Measurements from ENCODE around the gene TSPAN18.
A peak's percentile ranks its signal among the peaks of the same experiment; 100 is the strongest.
"Not testable (repeated sequence)": the region's sequence is repeated elsewhere in the genome, so short reads cannot be mapped to it uniquely, and the experiment has no call there.

The TSPAN18 gene

DNA sequence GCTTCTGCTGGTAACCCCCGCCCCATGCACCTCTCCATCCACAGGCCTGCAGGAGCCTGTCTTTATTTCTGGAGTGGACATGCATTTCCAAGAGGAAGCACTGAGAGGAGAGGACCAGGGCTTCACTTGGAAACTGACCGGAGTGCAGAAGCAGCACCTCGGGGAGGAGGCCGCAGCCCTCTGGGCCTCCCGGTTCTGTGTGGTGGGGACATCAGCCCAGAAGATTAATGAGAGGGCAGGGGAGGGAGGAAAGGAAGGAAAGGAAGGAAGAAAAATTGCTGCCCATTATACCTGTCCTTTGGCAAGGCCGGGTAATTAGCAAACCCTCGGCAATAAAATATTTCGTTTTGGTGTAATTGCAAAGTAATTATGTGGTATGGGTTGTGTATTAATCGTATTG is 126.9 kb downstream of the TSPAN18 start:
- no peak for DNase-seq

DNA sequence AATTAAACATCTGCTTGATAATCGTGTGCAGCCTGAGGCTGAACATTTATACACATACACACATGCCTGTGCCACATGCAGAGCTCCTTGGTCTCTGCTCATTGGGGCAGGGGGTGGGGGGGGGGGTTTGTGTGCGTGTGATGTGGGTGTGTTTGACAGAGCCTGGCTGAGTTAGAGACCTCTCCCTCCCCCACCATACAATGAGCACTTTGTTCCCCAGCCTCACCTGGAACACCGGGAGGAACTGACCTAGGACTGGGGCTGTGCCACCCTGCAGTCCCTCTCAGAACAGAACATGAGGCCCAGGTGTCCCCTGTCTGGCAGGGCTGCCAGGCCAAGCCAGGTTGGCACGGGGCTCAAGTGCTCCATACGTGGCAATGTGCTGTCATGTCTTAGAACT is 127.3 kb downstream of the TSPAN18 start:
- DNase-seq: no peak

- no peak for DNase-seq
Observed at GRCh38 chr11:44854741-44855492, 128.2 kb downstream of the TSPAN18 start.

- DNase-seq: no peak
Observed at GRCh38 chr11:44855493-44855849, 128.7 kb downstream of the TSPAN18 start.

DNA sequence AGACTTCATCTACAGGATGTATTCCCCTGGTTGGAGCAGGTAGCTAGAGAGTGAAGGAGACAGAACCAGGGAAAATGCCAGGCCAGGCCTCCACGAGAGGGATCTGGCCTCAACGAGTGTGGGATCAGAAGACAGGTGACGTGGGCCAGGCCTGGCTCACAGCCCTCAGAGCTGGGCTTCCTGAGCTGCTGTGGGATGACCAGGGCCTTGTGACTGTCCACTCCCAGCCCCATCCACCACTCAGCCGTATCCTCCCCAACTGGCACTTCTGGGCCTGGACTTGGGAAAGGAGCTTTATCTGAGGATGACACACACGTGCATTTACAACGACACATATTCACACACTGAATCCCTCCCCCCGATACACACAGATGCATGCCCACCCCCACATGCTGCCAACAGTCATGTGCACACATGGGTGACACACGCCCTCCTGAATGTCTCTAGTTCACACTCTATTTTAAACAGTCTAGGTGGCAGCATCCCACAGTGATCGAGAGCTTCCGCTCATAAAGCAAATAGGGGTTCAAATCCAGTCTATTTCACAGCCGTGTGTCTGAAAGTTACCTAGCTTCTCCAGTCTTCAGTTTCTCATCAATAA is 130.8 kb downstream of the TSPAN18 start:
- DNase-seq: no peak

- no peak for DNase-seq
Observed at GRCh38 chr11:44858796-44859527, 132.2 kb downstream of the TSPAN18 start.

DNA sequence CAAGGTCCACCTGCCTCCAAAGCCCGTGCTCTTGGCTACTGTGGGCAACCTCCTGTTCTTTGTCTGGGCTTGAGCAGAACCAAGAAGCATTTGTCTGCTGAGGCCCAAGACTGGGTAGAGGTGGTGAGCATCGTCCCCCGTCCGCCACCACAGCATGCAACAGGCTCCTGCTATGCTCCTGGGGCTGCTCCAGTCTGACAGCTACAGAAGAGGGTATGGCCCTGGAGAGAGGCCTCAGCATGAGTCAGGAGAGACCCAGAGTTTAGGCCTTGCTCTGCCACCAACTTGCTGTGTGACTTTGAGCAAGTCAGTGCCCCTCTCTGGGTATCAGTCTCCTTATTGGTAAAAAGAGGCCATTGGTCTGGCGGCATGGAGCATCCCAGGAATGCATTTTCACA is 132.8 kb downstream of the TSPAN18 start:
- DNase-seq: no peak

DNA sequence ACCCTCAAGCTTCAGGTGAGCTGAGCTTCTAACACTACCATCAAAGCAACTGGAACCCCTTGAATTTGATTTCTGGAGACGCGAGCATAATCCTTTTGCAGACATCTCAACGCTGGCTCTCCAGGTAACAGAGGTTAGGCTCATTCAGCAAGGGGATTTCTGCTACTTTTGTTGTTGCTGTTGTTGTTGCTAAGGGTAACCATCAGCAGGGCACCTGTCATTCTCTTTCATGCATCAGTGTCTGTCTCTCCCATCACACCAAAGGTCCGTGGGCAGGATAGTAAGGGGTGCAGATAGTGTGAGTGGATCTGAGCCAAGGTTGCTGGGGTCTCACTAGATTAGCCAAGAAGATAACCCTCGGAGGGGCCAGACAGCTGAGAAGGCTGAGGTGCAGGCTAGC is 133.6 kb downstream of the TSPAN18 start:
- no peak for DNase-seq

GRCh38 chr11:44861849-44862557 is 135.2 kb downstream of the TSPAN18 start:
- DNase-seq: peak; percentile 87

DNA sequence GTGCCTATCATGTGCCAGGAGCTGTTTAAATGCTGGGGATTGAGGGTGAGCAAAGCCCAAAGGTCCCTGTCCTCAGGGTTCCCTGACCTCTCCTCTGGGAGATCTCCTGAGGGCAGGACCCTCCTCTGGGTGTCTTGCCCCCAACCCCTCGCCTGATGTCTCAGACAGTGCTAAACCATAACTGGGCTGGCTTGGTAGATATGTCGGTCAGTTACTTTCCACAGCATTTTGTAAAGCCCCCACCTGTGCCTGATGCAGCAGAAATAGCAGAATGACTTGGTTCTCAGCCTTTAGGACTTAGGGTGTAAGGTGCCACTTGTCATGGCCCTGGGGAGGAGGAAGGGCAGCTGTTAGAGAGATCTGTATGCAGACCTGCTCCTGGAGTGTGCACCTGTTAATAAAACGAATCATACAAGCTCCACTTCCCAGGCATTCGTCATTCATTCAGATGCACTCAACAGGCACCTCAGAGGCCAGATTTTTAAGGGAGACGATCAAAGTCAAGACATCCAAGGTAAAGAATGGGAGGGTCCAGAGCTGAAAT is 135.9 kb downstream of the TSPAN18 start:
- no peak for DNase-seq

GRCh38 chr11:44863231-44863630 is 136.5 kb downstream of the TSPAN18 start:
- DNase-seq: no peak

GRCh38 chr11:44865866-44866272 is 139.1 kb downstream of the TSPAN18 start:
- DNase-seq: no peak

DNA sequence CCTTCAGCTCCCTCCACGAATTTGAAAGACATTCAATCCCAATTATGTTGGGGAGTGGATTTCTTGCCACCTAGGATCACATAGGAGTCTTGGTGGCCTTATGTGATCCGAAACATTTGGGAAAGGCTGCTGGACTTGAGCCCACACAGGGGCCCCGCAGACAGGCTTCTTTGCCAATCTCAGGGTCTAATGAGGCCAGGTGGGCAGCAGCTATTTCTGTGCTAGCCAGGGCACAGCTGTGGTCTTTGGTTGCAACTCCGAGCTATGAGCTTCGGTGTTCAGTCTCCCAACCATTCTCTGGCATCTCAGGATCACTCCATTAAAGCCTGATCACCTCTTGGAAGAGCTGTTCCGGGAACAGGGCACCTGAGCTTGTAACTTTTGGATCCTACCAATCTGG is 139.5 kb downstream of the TSPAN18 start:
- DNase-seq: no peak

GRCh38 chr11:44868021-44868420 is 141.3 kb downstream of the TSPAN18 start:
- DNase-seq: no peak

- DNase-seq: no peak
Observed at GRCh38 chr11:44868455-44869421, 142.0 kb downstream of the TSPAN18 start.

- no peak for DNase-seq
Observed at GRCh38 chr11:44870181-44870580, 143.4 kb downstream of the TSPAN18 start.

DNA sequence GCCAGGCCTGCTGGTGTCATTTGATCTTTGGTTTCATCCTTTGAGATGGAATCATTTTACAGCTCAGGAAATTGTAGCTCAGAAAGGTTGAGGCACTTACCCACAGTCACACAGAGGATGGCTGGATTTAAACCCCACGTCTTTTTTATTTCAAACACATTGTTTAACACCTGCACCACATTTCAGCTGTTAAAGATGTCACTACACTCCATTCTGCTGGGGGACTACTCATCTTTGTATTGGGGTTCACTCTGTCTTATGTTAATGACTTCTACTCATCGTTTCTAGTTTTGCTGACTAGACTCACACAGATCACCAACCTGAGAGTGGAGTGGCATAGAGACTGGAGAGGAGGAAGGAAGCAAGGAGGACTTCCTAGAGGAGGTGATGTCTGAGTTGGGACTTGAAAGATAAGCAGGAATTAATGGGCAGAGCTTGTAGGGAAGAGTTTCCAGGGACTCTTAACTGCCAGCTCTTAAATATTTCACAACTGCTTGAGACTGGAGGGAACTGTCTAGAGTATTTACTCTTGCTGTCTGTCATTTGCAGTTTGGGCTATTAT is 143.9 kb downstream of the TSPAN18 start:
- no peak for DNase-seq

DNA sequence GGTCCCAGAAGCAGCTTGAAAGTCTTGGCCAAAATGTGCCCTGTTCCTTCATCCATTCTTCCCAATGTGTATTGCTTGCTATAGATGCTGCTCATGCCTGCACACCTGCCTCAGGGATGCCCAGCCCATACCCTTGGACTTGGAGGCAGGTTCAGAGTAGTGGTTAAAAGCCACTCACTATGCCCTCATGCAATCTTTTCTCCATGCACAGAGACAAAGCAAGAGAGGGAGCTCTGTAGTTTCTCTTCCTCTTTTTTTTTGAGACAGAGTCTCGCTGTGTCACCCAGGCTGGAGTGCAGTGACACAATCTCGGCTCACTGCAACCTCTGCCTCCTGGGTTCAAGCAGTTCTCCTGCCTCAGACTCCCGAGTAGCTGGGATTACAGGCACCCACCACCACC is 144.9 kb downstream of the TSPAN18 start:
- DNase-seq: not testable (repeated sequence)

DNA sequence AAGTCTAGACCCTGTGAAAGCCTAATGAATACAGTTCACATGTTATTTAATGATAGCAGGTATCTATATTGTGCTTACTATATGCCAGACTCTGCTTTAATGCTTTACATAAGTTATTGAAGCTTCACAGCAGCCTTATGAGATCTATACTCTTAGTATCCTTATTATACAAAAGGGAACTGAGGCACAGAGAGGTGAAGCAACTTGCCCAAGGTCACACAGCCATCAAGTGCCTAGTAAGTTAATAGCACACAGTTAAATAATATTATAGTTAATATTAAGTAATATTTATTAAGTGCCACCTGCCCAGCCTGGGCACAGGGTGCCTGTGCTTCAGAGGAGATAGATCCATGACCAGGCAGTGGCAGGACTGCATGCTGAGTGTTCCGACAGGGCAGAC is 145.8 kb downstream of the TSPAN18 start:
- DNase-seq: no peak

DNA sequence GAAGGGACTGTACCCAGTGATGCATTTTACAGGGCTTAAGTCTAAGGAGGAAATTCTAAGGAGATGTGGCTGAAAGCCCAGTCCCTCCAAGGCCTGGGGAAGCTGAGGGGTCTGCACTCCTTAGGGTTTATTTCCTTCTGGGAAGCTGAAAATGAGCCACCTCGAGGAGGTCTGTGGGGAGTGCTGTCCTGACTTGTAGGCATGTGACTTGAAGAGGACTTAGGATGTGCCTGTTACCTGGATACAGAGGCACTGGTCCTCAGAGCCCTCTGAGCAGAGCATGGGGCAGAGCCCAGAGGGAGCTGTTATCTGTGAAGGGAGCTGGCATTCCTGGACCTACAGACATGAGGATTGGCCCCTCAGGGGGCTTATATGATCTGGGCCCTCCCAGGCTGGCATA is 146.8 kb downstream of the TSPAN18 start:
- no peak for DNase-seq

- DNase-seq: no peak
Observed at GRCh38 chr11:44874284-44874683, 147.5 kb downstream of the TSPAN18 start.

- no peak for DNase-seq
Observed at GRCh38 chr11:44875037-44875436, 148.3 kb downstream of the TSPAN18 start.

Measured in stimulated activated naive CD4-positive, alpha-beta T cell treated with Interleukin-2 at 50 U/mL for 16 hours (primary cell).